ENCODE data around the gene CLDN10. TPM values are rescaled to one million over a fixed set of nuclear protein-coding genes. Genes with fewer than 3 reads are reported as not detected.
"Not testable (repeated sequence)": the region's sequence is repeated elsewhere in the genome, so short reads cannot be mapped to it uniquely, and the experiment has no call there.

CLDN10 gene, protein sequence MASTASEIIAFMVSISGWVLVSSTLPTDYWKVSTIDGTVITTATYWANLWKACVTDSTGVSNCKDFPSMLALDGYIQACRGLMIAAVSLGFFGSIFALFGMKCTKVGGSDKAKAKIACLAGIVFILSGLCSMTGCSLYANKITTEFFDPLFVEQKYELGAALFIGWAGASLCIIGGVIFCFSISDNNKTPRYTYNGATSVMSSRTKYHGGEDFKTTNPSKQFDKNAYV
- total RNA-seq = not detected
- long read RNA-seq = 0 reads

DNA sequence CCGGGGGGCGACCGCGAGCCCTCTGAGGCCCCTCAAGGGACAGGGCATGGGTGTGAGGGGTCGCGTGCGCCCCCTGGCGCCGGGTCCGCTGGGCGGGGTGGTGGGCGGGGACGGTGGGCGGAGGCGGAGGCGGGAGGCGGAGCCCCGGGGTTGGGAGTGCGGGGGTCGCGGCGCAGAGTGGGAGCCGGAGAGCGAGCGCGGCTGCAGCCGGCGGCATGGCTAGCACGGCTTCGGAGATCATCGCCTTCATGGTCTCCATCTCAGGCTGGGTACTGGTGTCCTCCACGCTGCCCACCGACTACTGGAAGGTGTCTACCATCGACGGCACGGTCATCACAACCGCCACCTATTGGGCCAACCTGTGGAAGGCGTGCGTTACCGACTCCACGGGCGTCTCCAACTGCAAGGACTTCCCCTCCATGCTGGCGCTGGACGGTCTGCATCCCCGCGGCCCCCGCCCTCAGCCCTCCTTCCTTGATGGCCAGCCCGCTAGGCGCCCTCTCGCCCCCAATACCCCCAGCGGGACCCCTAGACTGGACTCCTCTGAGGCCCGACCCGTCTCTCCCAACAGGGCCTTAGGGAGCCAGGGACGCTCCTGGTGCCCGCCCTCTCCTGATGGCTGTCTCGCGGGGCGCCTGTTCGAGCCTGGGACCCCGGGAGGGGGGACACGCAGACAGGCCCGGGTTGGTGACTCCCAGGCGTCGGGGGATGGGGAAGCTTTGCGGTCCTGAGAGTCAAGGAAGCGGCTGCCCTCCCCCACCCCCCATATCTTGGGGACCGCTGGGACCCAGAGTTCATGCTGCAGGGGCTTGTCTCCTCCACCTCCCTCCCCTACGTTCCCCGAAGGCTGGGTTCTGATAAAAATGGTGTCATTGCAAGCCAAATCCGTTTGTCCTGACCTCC lies at the start of gene CLDN10:
TSS of gene CLDN10 (plus strand) at position 182 of the 903 bp plus-strand sequence. CDS start at position 216, 34 bp downstream.
- DNase-seq (ENCODE audit: low spot score) = no peak

GRCh38 chr13:95503662-95504061 lies 48.9 kb upstream of the CLDN10 start:
- DNase-seq (ENCODE audit: low spot score) = no peak

GRCh38 chr13:95505265-95505664 lies 47.3 kb upstream of the CLDN10 start:
- DNase-seq (ENCODE audit: low spot score) = no peak

DNA sequence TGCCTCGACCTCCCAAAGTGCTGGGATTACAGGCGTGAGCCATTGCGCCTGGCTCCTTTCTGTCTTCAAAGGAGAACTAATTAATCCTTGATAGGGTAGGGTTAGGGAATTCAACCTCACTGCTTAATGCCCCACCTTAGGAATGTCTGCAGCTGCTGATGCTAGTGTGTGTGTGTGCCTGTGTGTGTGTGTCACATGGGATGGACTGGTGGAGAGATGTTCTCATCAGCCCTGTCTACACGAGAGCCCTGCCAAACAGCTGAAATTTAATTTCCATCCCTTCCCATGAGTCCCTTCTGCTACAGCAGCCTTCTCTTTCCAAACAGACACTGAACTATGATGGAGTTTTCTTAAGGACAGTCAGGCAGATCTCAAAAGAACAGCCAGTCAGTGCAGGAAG lies 46.5 kb upstream of the CLDN10 start:
- DNase-seq (ENCODE audit: low spot score) = no peak

DNA sequence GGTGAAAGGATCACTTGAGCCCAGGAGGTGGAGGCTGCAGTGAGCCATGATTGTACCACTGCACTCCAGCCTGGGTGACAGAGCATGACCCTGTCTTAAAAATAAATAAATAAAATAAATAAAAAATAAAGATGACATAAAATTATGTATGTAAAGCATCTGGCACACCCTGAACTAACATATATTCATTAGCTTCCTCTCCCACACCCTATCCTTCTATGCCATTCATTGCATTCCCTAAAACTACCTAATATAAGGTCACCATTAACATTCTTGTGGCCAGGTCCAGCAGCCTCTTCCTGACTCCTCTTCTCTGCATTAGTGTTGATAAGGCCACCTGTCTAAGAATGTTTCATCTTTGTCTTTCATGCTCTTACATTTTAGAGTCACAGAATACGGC lies 44.5 kb upstream of the CLDN10 start:
- no peak for DNase-seq (ENCODE audit: low spot score)

DNA sequence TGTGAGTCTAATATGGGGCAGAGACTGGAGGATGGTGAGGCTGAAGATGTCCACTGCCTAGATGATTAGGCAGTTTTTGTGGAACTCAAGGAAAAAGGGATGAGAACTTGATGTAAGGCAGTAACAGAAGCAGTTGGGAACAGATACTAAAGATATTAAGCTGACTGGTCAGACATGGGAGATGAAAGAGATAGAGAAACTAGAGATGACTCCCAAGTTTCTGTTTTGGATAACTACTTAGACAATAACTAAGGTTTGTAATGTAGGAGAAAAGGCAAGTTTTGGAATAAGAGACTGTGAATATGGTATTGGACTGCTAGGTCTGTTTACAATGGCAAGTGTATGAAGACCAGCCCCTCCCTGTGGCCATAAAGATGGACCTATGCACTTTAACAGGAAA lies 43.5 kb upstream of the CLDN10 start:
- no peak for DNase-seq (ENCODE audit: low spot score)

DNA sequence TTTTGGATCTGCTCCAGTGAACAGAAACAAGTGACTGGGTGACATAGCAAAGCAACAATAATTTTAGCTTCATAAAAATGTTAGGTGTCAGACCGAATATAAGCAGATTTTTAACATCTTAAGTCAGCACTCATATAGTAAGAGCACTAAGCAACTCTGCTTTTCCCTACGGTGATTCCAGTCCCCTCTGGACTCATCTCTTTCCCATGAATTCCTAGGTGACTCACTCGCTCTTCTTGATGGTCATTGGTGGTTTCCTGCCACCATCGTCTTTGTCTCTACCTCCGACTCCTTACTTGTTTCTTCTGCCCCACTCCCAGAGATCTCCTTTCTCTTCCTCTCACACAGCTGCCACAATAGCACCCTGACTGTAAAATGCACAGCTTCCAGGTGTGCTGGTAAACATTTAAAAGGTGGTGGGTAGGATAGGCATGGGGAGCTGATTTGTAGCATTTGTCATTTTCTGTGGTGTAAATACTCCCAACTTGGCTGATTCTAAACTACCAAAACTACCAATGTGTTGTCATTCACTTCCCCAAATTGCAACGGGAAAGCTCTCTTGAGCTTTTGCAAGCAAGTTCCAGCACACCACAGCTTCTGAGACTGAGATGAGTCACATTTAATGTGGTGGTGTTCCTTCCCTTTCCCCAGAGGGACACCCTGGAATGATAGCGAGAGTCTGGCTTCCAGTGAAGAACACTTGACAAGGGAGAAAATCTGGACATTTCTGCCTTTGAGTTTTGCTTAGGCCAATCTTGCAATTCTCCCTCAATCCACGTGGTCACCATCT lies 42.8 kb upstream of the CLDN10 start:
- DNase-seq (ENCODE audit: low spot score) = no peak

DNA sequence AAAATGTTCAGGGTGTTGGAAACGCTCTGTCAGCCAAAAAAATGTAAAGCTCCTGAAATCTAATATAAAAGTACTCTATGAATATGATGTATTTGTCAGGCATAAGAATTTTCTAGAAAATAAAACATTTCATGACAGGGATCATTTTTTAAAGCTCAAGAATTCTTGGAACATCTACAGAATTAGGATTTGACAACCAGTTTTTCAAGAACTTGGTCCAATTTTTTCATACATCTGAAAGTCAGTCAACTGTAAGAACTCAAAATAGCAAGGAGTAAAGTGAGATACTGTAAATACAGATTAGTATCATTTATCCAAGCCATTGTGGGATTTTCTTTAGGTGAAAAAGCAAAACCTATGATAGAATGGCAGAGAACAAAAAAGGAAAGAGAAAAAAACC lies 41.6 kb upstream of the CLDN10 start:
- DNase-seq (ENCODE audit: low spot score) = no peak

DNA sequence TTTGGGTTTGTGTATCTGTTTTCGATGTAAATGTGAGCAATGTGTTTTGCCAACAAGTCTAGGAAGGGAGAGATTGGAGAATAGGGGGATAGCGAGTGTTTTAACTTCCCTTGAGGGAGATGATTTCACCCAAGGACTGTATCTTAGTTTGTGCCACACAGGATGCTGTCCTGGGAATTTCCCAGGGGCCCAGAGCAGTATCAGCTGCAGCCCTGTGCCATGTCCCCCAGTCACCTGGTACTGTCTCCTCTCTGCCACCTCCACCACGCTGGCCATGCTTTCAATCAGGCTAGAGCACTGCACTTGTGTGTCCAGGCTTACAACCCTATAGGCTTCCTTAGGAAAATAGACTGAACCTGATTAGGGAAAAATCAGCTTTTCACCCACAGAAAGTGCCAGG lies 40.1 kb upstream of the CLDN10 start:
- DNase-seq (ENCODE audit: low spot score) = no peak

DNA sequence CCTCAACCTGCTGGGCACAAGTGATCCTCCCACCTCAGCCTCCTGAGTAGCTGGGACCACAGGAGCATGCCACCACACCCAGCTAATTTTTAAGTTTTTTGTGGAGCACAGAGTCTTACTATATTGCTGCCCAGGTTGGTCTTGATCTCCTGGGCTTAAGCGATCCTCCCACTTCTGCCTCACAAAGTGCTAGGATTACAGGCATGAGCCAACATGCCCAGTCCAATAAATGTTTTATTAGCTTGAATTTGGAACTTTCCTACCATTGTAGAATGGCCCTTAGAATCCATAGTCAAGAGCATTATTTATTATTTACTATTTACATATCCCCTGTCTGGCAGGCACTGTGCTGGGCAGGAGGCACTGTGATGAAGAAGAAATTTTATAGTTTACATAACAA lies 39.6 kb upstream of the CLDN10 start:
- DNase-seq (ENCODE audit: low spot score) = no peak

GRCh38 chr13:95515606-95516005 lies 36.9 kb upstream of the CLDN10 start:
- not testable (repeated sequence) for DNase-seq (ENCODE audit: low spot score)

- DNase-seq (ENCODE audit: low spot score) = no peak
These were observed 36.5 kb upstream of the CLDN10 start for GRCh38 chr13:95516021-95516420.

DNA sequence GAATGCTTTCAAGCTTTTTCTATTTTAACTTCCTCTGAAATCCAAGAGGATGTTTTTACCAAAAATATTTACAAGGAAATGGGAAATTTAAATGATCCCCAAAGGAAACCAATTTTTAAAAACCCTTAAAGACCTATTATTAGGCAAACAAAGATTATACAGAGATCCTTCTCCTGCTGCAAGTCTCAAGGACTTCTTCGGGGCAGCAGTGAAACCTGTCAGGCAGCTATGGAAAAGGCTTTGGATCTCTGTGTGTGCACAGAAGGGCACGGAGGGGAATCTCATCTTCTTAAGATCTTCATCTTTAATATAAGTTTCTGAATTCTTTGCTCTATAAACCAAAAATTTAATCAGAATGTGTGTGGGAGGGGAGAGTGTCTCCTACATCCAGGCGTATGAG lies 36.0 kb upstream of the CLDN10 start:
- DNase-seq (ENCODE audit: low spot score) = no peak

DNA sequence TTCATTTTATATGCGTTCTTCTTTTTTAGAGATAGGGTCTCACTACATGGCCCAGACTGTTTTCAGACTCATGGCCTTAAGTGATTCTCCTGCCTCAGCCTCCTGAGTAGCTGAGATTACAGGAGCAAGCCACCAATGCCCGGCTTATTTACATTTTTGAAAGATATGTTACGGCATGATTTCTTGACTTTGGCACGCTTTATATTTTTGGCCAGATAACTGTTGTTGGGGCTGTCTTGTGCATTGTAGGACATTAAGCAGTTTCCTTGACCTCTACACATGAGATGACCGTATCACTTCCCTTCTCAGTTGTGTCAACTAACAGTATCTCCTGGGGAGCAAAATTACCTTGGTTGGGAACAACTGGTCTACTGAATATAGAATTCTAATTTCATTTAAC lies 28.9 kb upstream of the CLDN10 start:
- DNase-seq (ENCODE audit: low spot score) = no peak

DNA sequence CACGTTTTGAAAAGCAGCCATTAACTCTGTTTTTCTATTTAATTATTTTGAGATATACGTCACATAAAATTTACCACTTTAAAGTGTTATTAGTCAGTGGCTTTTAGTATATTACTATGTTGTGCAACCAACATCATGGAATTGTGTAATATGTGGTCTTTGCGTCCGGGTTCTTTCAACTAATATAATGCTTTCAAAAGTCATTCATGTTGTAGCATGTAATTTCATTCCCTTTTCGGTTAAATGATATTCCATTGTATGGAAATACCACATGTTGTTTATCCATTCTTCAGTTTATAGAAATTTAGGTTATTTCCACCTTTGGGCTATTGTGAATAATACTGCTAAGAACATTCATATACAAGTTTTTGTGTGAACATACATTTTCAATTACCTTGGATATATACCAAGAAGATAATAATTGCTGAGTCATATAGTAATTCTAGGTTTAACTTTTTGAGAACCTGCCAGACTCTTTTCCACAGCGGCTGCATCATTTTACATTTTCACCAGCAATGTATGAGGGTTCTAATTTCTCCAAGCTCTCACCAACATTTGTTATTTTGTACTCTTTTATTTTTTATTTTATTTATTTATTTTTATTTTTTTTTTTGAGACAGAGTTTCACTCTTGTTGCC lies 28.1 kb upstream of the CLDN10 start:
- DNase-seq (ENCODE audit: low spot score) = no peak

- DNase-seq (ENCODE audit: low spot score) = no peak
These were observed 24.6 kb upstream of the CLDN10 start for GRCh38 chr13:95527955-95528354.

DNA sequence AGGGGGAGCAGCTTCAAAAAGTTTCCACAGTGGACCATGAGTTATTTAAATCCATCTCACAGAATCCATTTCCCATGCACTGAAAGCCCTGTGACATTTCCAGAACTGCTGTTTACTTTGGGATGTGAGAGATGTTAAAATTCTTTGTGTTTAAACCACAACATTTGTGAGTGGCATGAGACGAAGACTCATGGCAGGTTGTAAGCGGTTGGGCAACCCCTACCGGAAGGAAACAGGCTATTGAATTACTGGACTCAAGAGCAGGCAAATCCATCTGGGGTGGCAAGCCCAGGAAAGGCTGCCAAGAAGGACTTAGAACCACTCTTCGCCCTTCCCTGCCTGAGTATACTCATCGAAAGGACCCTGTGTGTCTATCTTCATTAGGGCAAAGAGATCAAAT lies 22.3 kb upstream of the CLDN10 start:
- DNase-seq (ENCODE audit: low spot score) = no peak

DNA sequence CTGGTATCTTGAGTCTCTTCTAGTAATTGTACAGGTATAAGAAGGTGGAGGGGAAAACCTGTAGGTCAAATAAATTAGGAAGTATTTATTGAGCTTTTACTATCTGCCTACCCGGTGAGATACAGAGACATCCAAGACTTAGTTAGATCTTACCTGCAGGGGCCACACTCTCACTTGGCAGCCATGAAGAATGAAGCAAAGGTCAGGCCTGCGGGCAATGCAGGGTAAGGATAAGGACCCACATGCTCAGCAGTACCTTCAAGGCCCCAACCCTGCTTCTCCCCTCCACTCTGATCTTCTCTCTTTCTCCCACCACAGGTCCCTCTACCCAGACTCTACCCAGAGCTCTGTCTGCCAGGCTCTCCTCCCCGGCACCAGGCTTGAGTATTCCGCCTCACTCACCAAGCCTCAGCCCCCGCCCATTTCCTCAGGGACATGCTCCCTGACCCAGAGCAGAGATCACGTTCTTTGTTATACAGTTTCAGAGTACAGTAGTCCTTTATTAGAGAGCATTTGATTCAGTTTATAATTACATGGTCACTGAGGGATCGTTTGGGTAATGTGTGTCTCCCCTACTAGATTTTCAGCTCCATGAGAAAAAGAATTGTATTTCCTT lies 18.9 kb upstream of the CLDN10 start:
- no peak for DNase-seq (ENCODE audit: low spot score)

GRCh38 chr13:95535243-95535642 lies 17.3 kb upstream of the CLDN10 start:
- no peak for DNase-seq (ENCODE audit: low spot score)

GRCh38 chr13:95536632-95537241 lies 15.8 kb upstream of the CLDN10 start:
- DNase-seq (ENCODE audit: low spot score) = no peak

GRCh38 chr13:95540888-95541287 lies 11.6 kb upstream of the CLDN10 start:
- DNase-seq (ENCODE audit: low spot score) = no peak

All from mesenteric fat pad (tissue), 1 donor.